ENCODE measurements around the gene TXNRD2.
"Not testable (repeated sequence)": the region's sequence is repeated elsewhere in the genome, so short reads cannot be mapped to it uniquely, and the experiment has no call there.

TXNRD2 gene

DNA sequence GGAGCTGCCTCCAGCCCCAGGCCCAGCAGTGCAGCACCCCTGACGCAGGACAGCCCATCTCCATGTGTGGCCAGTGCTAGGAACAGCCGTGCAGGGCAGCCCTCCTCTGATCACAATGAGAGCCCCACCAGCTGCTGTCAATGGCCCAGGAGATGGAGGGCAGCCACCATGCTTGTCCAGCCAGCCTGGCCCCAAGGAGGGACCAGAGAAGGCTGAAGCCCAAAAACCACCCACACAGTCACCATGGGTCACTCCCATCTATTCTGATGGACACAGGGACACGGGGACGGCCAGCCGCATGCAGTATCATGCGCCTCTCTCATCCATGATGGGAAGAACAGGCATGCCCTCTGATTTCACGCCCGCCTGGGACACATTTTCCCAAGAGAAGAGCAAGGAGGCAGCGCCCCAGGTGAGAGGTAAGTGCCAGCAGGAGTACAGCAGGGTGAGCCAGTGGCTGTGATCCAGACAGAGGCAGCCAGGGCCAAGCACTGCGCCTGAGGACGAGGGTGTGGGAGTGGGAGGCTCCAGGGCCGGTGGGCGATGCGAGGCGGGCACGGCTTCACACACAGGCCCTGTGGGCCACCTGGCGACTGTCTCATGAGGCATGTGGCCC is 53.4 kb downstream of the TXNRD2 start:
- no peak for DNase-seq (ENCODE audit: low spot score)

DNA sequence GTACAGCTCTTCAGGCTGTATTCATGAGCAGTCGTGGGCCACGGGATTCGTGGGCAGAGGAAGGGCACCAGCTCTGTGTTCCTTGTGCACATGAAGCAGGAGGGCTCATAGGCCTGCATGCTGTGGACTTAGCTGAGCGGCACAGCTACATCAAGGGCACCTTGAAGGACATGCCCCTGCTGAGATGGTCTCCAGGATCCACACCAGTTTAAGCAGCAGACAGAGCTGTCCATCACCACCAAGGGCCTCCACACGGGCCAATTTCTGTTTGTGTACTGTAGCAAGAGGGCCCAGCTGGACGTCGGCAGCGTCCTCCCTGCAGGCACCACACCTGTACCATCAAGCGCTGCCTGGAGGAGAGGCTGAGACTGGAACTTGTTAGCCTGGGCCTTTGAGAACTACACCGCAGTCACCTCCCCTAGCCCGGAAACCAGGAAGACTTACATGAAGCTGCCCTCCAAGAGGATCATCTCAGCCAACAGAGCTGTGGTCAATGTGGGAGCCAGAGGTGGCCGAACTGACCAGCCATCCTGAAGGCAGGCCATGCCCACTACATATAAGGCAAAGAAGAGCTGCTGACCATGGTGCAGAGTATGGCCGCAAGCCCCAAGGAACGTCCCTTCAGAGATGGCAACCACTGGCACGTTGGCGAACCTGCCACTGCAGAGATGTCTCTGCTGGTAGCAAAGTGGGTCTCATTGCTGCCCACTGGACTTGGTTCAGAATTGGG is 54.2 kb downstream of the TXNRD2 start:
- DNase-seq (ENCODE audit: low spot score), result no peak

DNA sequence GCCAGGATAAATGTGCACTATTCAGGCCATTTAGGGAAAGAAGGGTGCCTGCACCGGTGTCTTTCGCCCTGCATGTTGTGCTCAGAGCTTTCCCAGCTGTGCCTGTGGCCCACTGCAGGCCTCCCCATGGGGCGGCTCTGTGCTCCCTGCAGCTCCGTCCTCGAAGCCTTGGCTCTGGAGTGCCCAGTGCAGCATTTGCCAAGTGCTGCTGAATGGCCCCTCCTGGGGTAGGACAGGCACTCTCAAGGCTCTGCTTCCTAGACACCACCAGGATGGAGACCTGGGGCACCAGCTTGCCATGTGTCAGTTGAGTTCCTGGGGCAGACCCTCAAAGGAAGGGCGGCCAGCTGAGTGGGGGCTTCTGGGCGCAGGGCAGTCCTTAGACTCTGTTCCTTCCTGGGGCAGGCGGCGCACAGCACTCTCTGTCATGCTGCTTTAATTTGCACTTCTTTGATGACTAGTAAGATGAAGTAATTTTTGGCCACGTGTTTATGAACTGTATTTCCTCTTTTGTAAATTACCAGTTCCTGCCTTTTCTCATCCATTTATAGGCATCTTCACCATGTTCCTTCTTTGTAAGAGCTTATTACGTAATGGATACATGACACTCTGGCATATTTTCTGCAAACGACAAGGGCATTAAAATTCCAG is 54.9 kb downstream of the TXNRD2 start:
- DNase-seq (ENCODE audit: low spot score), result peak; percentile 29

DNA sequence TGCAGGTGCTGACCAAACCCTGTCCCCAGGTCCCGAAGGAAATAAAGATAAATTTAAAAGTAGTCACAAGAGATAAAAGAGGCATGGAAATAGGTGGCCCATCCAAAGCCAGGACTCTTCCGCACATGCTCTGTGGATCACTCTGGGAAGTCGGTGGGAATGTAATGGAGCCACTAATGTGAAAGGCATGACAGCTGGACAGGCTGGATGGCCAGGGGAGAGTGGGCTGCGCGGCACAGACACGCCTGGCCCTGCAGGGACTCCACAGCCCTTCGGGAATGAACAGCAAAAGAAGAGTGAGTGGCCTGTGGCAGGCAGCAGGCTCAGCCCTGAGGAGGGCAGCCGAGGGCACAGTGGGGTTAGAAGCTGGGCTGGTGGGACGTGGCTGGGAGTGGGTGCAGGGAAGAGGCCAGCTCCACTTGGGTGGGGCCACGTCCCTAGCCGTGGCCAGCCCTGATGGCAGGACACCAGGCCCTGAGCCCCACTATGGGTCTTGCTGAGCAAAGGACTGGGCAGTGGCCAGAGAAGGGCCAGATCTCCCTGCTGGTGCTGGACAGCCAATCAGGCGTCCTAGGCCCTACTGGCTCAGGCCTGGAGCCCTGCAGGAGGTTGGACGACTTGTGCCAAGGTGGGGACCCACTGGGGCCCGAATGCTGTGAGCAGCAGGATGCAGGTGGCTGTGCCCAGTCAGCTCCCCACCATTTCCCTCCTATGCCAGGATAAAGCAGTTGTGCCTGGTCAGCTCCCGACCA is 55.6 kb downstream of the TXNRD2 start:
- no peak for DNase-seq (ENCODE audit: low spot score)

DNA sequence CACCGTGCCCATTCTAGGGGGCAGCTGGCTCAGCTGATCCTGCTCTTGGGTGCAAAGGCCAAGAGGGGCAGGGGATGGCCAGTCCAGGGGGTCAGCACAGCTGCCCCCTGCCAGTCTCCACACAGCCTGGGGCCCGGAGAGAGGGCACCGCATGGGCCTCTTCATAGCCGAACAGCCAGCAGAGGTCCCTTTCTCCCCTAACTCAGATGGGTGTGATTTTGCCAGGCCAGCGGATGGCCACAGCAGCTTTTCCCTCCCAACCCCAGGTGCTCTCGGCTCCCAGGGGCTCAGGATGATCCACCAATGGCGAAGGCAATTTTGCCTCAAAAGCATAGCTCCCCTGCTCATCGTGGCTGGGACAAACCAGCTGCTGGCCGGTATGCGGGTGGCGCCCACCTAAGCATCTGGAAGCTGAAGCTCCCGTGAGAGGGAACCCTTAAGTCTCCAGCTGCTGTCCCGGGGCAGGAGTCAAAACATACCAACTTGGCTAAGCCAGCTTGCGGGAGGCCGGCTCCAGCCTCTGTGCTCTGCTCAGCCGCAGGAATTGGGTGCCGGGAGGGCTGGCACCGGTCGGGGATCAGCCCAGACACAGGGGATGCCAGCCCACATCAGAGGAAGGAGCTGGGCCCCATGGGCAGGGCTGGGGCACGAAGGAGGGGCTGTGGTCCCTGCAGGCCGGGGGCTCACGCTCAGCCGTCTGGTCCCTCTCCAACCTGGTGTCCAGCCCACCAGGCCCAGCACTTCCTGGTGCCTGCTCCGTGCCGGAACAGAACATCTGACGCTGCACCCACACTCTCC is 56.5 kb downstream of the TXNRD2 start:
- DNase-seq (ENCODE audit: low spot score), result no peak

DNA sequence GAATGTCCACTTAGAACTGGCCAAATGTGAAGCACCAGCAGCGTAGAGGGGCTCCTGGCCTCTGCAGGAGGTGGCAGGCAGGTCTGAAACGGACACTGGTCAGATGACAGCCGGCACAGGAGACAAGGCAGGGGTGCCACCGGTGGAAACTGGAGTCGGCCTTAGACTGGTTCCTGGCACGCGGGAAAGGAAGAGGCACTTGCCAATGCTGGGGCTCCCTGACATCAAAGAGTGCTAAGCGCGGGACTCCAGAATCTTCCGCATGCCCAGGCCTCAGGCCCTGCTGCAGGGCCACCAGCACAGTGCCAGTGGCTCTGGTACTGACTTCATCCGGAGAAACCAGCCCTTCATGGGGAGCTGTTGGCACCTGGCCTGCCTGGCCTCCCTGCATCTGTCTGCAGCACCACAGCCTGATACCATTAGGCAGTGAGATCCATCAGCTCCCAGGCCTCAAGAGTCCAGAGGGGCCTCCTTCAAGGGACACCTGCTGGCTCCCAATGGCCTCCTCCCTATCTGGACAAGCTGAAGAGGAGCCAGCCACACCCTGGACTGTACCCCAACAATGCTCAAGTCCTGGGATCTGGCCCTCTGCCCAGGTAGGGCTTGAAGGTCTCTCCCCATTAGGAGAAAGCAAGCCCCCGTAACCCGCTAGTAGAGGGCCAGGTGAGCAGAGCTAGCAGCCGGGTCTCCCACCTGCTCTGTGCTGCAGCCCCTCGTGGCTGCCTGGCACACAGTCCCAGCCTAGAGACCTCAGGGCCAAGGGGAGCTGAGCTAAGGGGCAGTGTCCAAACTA is 57.3 kb downstream of the TXNRD2 start:
- no peak for DNase-seq (ENCODE audit: low spot score)

DNA sequence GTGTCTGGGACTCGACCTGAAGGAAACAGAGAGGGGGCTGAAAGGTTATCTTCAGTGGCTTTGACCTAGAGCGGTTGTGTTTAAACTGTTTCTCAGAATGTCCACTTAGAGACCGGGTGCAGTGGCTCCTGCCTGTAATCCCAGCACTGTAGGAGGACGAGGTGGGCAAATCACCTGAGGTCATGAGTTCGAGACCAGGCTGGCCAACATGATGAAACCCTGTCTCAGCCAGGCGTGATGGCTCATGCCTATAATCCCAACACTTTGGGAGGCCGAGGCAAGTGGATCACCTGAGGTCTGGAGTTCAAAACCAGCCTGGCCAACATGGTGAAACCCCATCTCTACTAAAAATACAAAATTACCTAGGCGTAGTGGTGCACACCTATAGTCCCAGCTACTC is 58.2 kb downstream of the TXNRD2 start:
- DNase-seq (ENCODE audit: low spot score), result not testable (repeated sequence)

DNA sequence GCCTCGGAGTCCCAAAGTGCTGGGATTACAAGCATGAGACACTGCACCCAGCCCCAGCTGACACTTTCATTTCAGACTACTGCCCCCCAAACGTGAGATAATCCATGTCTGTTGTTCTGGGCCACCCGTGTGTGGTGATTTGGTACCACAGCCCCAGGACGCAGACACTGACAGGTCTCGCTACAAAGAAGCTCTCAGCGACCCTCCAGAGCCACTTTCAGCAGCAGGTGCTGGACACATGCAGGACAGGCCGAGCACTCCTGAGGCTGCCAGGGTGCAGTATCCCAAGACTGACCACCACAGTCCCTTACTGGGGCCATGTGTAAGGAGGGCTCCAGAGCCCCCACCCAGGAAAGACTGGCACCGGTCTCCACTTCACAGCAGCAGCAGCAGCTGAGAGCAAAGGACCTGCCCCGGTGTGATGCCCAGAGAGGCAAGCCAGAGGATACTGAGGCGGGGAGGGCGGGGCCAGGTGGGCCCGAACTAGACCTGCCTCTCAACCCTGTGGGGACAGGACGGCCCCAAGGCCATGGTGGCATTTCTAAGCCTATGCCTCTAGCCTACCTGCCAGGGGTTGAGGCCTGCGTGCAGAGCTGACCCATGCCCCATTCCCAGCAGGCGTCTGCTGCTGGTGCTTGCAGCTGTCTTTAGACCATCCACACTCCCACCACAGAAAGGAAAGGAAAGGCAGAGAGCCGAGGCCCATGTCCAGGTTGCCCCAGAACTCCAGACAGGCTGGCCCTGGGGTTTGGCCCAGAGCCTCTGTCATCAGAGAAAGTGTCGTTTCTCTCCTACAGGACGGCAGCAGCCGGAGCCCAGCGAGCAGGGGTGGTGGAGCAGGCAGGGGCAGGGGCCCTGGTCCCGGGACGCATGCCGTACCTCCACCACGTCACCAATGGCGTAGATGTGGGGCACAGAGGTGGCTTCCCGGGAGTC is 58.9 kb downstream of the TXNRD2 start:
- DNase-seq (ENCODE audit: low spot score), result no peak

DNA sequence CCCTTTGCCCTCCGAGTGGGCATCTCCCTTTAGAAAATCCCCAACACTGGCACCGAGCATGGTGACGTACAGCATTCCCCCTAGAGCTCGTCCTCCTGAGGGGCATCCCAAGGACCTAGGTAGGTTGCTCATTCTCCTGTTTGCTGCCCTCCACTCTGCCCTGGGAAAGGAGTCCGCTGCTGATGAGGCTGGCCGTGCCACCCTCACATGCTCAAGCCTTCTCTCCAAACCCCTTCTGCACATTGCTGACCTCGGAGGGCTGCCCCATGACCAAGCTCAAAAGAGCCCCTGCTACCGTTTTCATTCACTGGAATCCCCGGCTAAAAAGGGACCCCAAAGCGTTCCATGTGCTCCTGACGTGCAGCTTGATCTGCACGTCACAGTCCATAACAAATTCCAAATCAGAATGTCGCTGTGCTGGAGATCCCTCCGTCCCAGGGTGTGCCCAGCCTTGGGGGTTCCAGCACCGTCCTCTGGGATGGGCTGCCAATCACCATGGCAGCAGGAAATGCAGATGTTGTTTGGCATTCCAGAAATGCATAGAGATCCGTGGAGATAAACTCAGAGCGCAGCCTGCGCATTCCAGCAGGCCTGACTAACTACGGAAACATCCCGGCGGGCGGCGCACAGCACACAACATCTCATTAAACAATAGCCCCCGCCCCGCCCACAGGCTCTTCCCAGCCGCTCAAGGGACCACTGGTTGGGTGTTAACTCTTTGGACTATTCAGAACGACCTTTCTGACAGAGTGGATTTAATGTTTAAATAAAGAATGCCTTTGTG is 60.6 kb downstream of the TXNRD2 start:
- DNase-seq (ENCODE audit: low spot score), result peak; percentile 73

DNA sequence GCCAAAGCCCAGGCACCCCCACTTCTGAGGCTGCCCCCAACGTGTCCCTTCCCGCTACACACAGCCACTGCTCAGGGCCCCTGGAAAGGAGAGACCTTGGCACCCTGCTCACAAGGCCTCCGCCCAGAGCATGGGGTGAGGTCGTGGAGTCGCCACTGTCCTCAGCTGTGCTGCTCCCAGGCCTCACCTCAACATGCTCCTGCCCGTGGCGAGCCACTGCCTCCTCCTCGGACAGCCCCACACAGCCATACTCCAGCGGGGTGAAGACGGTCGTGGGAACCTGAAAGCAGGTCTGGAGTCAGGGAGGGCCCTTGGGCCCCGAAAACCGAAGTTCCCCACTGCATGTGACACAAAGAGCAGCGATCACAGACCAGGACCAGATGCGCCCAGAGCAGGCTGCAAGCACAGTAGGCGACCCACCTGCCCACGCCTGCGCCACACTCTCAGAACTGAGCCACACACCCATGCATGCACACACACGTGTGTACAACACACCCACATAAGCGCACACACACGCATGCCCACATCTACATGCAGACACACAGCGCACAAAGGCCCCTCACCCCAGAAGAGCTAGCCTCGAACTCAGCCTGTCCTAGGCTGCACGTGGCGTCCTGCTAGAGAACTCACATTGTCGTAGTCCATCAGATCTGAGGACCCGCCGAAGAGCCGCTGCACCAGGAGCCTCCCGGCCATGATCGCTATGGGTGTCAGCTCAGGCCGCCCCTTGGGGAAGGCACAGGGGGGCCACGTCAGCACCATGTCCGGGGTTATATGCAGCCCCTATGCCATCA is 61.4 kb downstream of the TXNRD2 start:
- DNase-seq (ENCODE audit: low spot score), result no peak

DNA sequence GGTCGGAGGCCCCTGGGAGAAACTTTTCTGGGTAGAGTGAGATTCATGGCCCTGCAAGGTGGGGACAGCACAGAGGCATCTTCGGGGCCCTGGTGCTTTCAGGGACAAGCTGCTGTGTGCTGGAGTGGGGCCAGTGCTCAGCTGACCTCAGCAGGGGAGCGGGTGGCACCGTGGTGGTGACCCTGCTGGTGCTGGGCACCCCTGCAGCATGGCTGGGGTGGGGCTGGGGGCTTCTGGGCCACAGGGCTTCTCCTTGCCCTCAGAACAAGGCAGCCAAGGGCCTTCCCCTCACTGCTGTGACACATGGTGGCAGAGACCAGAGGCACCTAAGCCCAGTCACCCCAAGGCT is 62.0 kb downstream of the TXNRD2 start:
- no peak for DNase-seq (ENCODE audit: low spot score)

DNA sequence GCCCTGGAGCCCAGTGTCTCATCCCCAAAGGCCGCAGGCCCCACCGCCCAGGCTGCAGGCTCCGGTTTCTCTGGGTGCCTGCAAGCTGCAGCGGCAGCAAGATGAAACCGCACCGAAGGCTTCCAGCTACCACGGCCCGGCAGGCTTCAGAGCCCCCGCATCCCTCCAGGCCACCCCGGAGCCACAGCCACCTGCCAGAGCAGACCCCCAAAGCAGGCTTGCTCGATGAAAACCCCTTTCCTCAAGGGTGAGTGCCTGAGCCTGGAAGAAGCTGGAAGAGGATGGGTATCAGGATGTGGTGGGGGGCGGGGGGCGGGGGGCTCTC is 62.4 kb downstream of the TXNRD2 start:
- DNase-seq (ENCODE audit: low spot score), result no peak

DNA sequence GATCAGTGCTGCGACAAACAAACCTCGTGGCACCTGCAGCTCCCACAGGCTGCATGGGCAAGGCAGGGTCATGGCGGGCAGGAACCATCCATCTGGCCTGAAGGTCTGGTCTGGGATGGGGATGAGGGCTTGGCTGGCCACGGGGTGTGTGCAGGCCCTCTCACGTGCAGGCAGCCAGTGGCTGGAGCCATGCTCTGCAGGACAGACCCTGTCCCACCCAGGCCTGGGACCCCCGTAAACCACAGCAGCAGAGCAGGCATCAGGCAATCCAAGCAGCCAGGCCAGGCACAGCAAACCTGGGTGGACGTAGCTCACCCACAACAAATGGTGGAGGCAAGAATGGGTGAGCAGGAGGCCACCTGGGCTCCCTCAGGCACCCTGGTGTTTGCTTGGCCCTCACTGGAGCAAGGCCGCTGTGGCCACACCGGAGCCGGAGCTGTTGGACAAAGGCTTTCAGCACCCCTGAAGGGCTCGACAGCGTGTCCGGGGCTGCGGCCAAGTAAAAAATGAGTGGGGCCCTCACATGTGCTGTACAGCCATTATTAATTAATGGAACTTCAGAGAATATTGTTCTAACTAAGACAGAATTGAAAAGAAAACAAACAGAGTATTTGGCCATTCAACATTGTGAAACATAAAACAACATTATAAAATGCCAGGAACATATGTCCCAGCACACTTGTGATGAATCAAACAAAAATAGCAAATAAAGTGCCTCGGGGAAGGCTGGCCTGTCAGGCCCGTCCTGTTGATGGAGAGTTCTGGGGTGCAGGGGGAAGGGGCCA is 63.0 kb downstream of the TXNRD2 start:
- DNase-seq (ENCODE audit: low spot score), result no peak

DNA sequence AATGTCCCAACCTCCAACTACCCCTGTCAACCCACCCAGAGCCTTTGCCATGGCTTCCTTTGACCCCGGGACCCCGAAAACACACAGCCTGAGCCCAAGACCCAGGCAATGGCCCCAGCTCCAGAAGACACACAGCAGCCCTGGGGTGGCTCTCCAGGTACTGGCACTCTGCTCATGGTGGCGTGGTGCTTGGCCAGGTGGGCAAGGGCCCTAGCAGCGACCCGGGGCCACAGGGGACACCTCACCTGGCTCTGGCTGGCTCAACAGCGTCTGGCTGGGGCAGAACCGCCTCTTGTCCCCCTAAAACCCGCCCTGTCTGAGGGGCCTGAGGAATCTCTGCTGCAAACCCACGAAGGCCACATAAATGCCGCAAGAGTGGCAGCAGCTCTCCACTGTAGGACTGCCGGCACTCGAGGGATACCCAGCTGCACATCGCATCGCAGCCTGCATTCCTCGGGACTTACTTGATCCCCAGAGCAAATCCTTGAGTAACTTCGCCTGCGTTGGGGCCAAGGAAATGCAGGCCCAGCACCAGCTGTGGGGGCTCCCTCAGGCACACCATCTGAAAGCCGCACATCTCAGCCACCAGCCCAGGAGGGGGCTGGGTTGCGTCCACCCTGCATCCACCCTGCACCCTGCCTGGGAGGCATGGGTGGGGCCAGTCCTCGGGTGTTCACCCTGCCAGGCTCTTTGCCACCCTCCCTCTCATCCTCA is 63.8 kb downstream of the TXNRD2 start:
- no peak for DNase-seq (ENCODE audit: low spot score)

DNA sequence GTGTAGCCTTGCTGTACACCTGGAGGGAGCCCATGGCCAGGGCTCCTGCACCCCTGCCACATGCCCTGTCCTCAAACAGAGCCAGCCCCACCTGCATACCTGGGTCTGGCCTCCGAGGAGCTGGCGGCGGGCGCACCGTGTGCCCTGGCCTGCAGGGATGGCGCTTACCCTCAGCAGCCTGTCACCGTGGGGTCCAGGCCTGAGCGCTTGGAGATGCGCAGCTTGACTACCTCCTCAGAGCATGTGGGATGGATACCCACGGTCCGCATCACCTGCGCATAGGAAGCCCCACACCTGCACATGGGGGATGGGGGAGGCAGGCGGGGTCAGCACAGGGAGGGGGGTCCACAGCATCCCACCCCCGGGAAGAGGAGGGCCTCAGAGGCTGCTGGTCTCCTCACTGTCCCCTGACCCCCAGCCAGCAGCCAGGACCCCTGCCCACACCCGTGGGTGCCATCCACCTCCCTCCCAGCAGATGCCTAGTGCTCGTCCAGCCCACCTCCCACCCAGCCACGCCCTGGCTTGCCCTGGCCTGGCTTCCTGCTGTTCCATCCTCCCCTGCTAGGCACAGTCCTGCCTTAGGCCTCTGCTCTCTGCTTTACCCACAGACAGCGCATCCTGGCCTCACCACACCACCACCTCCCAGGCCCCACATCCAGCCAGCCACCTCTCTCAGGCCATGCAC is 64.5 kb downstream of the TXNRD2 start:
- DNase-seq (ENCODE audit: low spot score), result no peak

DNA sequence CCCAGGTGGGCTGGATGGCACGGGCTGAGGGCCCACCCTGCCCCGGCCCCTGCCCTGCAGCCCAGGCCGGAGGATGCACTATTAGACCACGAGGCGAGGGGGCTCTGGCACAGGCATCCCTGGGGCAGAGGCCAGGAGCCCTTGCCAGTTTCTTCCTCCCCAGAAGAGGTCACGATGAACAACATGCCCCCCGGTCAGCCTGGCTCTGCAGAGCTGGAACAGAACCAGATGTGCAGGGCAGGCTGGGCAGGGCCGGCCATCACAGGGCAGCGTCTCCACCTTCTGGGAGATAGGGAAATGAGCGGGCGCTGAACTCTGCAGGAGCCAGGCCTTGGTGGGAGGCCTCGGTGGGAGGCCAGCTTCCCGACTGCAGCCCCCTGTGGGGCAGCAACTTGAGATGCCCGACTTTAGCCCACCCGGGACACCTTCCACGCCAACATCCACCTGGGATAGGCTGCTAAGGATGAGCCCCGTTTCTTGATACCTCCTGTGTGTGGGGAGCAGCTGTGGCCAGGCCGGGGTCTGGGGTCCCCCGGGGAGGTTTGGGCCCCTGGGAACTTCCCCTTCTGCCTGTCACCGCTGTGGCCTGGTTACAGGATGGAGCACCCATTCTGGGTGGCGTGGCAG is 65.2 kb downstream of the TXNRD2 start:
- no peak for DNase-seq (ENCODE audit: low spot score)
